GM12891 (cell line): ENCODE results near the gene STAP1.

ENCODE experiments used
- POLR2A ChIP-seq: IDR thresholded peaks from 2 replicates; pipeline ENCODE4 v1.6.1; 2011; ENCODE audit warnings: low read depth, low read length, control low read depth
- POLR2AphosphoS5 ChIP-seq: IDR thresholded peaks from 2 replicates; pipeline ENCODE4 v1.6.1; 2011; ENCODE audit warnings: low read depth, low read length, control low read depth
- SPI1 ChIP-seq: IDR thresholded peaks from 2 replicates; pipeline ENCODE4 v1.6.1; 2011; ENCODE audit warnings: low read depth, low read length, control low read depth
- TAF1 ChIP-seq: IDR thresholded peaks from 2 replicates; pipeline ENCODE4 v1.6.1; 2011; ENCODE audit warnings: low read depth, low read length, control low read depth

DNA sequence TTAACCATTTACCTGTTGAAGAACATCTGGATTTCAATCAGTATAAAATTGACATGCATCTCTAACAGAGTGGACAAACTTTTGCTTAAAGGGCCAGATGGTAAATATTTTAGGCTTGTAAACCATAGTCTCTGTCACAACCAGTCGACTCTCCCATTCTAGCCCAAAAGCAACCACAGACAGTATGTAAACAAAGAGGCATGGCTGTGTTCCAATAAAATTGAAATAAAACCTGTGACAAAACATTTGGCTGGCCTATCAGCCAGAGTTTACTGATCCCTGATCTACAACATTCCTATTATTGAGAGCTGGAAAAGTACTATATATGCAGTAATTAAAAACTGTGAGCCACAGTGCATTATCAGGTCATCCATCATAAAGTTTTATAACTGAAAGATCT is 16.5 kb upstream of the STAP1 start:
- TF ChIP-seq POLR2A (no peak), TAF1 (no peak), POLR2AphosphoS5 (no peak), SPI1 (no peak)
